Esophagus squamous epithelium (tissue), 5 donors: Measurements from ENCODE around the gene GAS2L2. TPM values are rescaled to one million over a fixed set of nuclear protein-coding genes. Genes with fewer than 3 reads are reported as not detected.

Experiments
- DNase-seq: peaks from one replicate; lab custom pipeline; 2025; lab: John Stamatoyannopoulos, UW
- H3K27ac ChIP-seq, 4 donors: fragments of 200-600 bp; sonication (generic); one replicate each; pipeline ENCODE4 v1.5.1; 2016 to 2019; ENCODE audit warnings: mild to moderate bottlenecking in 1 of 4
- H3K27me3 ChIP-seq, 4 donors: fragments of 200-600 bp; sonication (generic); 1 replicate in 3 of 4; 2 replicates in 1 of 4; pipeline versions ENCODE4 v1.5.1 to v1.6.0; 2017 to 2021; ENCODE audit warnings: antibody characterized with exemption in 1 of 4
- H3K36me3 ChIP-seq, 3 donors: fragments of 200-600 bp; sonication (generic); one replicate each; pipeline ENCODE4 v1.5.1; 2016 to 2019
- H3K4me1 ChIP-seq, 3 donors: fragments of 200-600 bp; sonication (generic); one replicate each; pipeline ENCODE4 v1.5.1; 2017 to 2019
- H3K4me3 ChIP-seq, 4 donors: fragments of 200-600 bp; sonication (generic); 1 replicate in 3 of 4; 2 replicates in 1 of 4; pipeline ENCODE4 v1.5.1; 2016 to 2019; ENCODE audit warnings: mild to moderate bottlenecking in 2 of 4, moderate library complexity in 1 of 4
- H3K9me3 ChIP-seq, 3 donors: fragments of 200-600 bp; sonication (generic); one replicate each; pipeline ENCODE4 v1.5.1; 2016 to 2019
- POLR2A ChIP-seq, 4 donors: fragments of 450-650 bp; IDR thresholded peaks; one replicate each; pipeline ENCODE4 v1.6.1; 2017; ENCODE audit warnings: antibody characterized with exemption in 4 of 4, mild to moderate bottlenecking in 4 of 4, moderate library complexity in 3 of 4
- WGBS, 2 donors: methylation state at CpG; one replicate each; pipeline ENCODE4 v1.1.5; 2018; 5-methylcytosine and 5-hydroxymethylcytosine counted together
- intact Hi-C: fragments of 100-400 bp; cut with DNase I; formaldehyde crosslinking; loops from one replicate; pipeline ENCODE4 v1.15.0; 2022
- total RNA-seq, 4 donors: library from RNA; depleted of rRNA; stranded (reverse); fragments of >200 nt; gene quantifications; one replicate each; pipeline ENCODE4 v1.1.0, GENCODE V29; 2016
- TF ChIP-seq, protein P1 (sequence below), 6 experiments: fragments of 450-650 bp in 4 of 6; fragments of 200-600 bp in 2 of 6; sonication (generic) in 2 of 6; IDR thresholded peaks; one replicate each; pipeline ENCODE4 v1.5.1; 2016 to 2019; ENCODE audit warnings: antibody characterized with exemption in 6 of 6, mild to moderate bottlenecking in 4 of 6, moderate library complexity in 4 of 6
- donor health status: DM: yes; HTN: yes; CAD: no.

GAS2L2 gene
- total RNA-seq, 4 donors from 2014 or later, result not detected

GRCh38 chr17:35731917-35732805, 20.9 kb downstream of the GAS2L2 start:
- H3K27ac ChIP-seq, result peak overlapping the region in 1 of 4 donors; percentile 39
- H3K27me3 ChIP-seq, result peaks cover 0 to 16% (median 0%) of the 10 kb centered on the region in 4 donors
- 27 to 31% methylated on average over 3 to 13 of the region's 47 CpGs for WGBS, 2 donors
- H3K9me3 ChIP-seq, result no peaks in the 10 kb centered on the region
- TF ChIP-seq, protein P1, sequence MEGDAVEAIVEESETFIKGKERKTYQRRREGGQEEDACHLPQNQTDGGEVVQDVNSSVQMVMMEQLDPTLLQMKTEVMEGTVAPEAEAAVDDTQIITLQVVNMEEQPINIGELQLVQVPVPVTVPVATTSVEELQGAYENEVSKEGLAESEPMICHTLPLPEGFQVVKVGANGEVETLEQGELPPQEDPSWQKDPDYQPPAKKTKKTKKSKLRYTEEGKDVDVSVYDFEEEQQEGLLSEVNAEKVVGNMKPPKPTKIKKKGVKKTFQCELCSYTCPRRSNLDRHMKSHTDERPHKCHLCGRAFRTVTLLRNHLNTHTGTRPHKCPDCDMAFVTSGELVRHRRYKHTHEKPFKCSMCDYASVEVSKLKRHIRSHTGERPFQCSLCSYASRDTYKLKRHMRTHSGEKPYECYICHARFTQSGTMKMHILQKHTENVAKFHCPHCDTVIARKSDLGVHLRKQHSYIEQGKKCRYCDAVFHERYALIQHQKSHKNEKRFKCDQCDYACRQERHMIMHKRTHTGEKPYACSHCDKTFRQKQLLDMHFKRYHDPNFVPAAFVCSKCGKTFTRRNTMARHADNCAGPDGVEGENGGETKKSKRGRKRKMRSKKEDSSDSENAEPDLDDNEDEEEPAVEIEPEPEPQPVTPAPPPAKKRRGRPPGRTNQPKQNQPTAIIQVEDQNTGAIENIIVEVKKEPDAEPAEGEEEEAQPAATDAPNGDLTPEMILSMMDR (IDR thresholded peaks at IDR 0.05), result no peak
- no peak for TF ChIP-seq POLR2A (IDR thresholded peaks at IDR 0.05)
- H3K4me1 ChIP-seq, result peaks cover 9 to 23% (median 16%) of the 10 kb centered on the region in 3 donors
- intact Hi-C loops, result no loop called here
- H3K36me3 ChIP-seq, result peaks cover 0 to 14% (median 0%) of the 10 kb centered on the region in 3 donors
- H3K4me3 ChIP-seq, result peak overlapping the region; percentile 50 to 76 (median 58)
- no peak for DNase-seq

GRCh38 chr17:35731239-35731916, 21.7 kb downstream of the GAS2L2 start, which contains the start of gene RASL10B:
Gene RASL10B (plus strand): TSS chr17:35731639. CDS start chr17:35735185, 3,546 bp downstream.
- TF ChIP-seq, protein P1 (IDR thresholded peaks at IDR 0.05), result no peak
- no peak for TF ChIP-seq POLR2A (IDR thresholded peaks at IDR 0.05)
- DNase-seq, result no peak
- Histone ChIP-seq H3K27ac (peak within 1 kb of the TSS in 1 of 4 donors; percentile 39), H3K4me1 (peaks cover 9 to 29% (median 16%) of the 10 kb centered on the region in 3 donors), H3K4me3 (peak within 1 kb of the TSS; percentile 50 to 76 (median 58)), H3K36me3 (peaks cover 0 to 22% (median 0%) of the 10 kb centered on the region in 3 donors), H3K9me3 (no peaks in the 10 kb centered on the region), H3K27me3 (peaks cover 0 to 16% (median 0%) of the 10 kb centered on the region in 4 donors)
- WGBS, 2 donors, result 7 to 11% methylated on average over 9 to 12 of the region's 44 CpGs
- intact Hi-C loops, result no loop called here

DNA sequence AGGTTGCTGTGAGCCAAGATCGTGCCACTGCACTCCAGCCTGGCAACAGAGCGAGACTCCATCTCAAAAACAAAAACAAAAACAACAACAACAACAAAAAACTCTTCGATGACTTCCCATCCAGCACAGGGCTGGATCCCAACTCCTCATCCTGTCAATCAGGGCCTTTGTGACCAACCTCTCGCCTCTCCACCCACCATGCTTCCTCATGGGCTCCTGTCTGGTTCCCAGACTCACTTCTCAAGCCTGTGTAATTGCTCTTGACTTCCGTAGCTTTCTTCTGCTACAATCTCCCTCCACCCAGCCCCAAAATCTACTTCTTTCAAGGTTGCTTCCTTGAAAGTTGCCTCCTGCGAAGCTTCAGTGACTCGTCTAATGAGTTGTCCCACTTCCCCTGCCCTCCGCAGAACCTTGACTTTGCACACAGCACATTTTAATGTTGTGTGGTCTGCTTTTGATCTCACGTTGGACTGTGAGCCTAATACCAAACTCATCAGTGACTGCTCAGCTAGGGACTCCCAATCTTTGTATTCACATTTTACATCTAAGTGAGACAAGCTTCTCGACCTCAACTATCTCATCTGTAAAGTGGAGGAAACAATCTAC, 22.5 kb downstream of the GAS2L2 start:
- no peak overlapping the region for H3K4me3 ChIP-seq
- peaks cover 9 to 38% (median 16%) of the 10 kb centered on the region in 3 donors for H3K4me1 ChIP-seq
- peaks cover 0 to 31% (median 0%) of the 10 kb centered on the region in 3 donors for H3K36me3 ChIP-seq
- no peak for TF ChIP-seq POLR2A (IDR thresholded peaks at IDR 0.05)
- TF ChIP-seq, protein P1 (IDR thresholded peaks at IDR 0.05), result no peak
- no peak overlapping the region for H3K27ac ChIP-seq
- WGBS, 2 donors, result 81 to 84% methylated on average over 10 of the region's 10 CpGs
- H3K9me3 ChIP-seq, result no peaks in the 10 kb centered on the region
- H3K27me3 ChIP-seq, result peaks cover 0 to 16% (median 0%) of the 10 kb centered on the region in 4 donors
- no peak for DNase-seq
- intact Hi-C loops, result no loop called here

DNA sequence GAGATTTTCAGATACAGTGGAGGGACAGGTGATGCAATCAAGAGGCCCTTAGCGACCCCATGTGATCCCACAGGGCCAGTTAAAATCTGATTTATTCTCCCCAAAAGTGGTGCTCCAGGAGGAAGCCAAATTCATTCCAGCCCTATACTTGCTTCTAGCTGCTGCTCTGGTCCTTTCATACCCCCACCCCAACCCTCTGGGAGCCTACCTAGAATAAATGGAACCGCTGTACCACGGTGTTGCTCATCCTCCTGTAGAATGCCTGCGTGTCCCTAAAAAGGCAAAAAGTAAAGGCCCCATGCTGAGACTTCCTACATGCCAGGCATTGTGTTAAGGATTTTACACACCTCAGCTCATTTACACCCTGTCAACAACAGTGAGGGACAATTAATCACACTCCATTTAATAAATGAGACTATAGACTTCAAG, 23.6 kb downstream of the GAS2L2 start:
- H3K4me1 ChIP-seq, result peaks cover 9 to 39% (median 16%) of the 10 kb centered on the region in 3 donors
- H3K9me3 ChIP-seq, result no peaks in the 10 kb centered on the region
- no peak for DNase-seq
- 71 to 81% methylated on average over 4 of the region's 4 CpGs for WGBS, 2 donors
- H3K27me3 ChIP-seq, result peaks cover 0 to 16% (median 0%) of the 10 kb centered on the region in 4 donors
- no peak overlapping the region for H3K27ac ChIP-seq
- no peak overlapping the region for H3K4me3 ChIP-seq
- peaks cover 0 to 42% (median 8%) of the 10 kb centered on the region in 3 donors for H3K36me3 ChIP-seq
- TF ChIP-seq POLR2A (IDR thresholded peaks at IDR 0.05), result no peak
- TF ChIP-seq, protein P1 (IDR thresholded peaks at IDR 0.05), result no peak
- intact Hi-C loops, result no loop called here
